ENCODE results near the gene MATCAP1.

DNA sequence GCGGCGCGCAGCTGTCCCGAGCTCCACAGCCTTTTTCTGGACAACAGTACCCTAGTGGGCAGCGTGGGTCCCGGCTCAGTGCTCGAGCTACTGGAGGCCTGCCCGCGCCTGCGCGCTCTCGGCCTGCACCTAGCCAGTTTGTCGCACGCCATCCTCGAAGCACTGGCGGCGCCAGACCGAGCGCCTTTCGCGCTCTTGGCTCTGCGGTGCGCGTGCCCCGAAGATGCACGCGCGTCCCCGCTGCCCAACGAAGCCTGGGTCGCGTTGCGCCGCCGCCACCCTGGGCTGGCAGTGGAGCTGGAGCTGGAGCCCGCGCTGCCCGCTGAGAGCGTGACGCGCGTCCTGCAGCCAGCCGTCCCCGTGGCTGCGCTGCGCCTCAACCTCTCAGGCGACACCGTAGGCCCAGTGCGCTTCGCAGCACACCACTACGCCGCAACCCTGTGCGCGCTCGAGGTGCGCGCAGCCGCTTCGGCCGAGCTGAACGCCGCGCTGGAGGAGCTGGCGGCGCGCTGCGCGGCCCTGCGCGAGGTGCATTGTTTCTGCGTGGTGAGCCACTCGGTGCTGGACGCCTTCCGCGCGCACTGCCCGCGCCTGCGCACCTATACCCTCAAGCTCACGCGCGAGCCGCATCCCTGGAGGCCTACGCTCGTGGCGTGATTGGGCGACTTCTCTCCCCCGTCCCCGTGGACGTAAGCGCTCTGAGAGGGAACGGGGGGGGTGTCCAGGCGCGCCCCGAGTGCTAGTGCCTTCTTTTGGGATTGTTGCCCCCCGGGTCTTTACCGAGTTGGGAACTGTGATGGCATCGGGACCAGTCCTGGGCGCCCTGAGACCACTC is 20.4 kb downstream of the MATCAP1 start:
- peak in 1 of 3 donors; percentile 4 for TF ChIP-seq POLR2A (IDR thresholded peaks at IDR 0.05)
- TF ChIP-seq, protein P1, sequence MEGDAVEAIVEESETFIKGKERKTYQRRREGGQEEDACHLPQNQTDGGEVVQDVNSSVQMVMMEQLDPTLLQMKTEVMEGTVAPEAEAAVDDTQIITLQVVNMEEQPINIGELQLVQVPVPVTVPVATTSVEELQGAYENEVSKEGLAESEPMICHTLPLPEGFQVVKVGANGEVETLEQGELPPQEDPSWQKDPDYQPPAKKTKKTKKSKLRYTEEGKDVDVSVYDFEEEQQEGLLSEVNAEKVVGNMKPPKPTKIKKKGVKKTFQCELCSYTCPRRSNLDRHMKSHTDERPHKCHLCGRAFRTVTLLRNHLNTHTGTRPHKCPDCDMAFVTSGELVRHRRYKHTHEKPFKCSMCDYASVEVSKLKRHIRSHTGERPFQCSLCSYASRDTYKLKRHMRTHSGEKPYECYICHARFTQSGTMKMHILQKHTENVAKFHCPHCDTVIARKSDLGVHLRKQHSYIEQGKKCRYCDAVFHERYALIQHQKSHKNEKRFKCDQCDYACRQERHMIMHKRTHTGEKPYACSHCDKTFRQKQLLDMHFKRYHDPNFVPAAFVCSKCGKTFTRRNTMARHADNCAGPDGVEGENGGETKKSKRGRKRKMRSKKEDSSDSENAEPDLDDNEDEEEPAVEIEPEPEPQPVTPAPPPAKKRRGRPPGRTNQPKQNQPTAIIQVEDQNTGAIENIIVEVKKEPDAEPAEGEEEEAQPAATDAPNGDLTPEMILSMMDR (IDR thresholded peaks at IDR 0.05): no peak

Data from body of pancreas (tissue), 4 donors.